HEK293 (cell line): Measurements from ENCODE around the gene UBALD2.

Experiments used
- CTCF ChIA-PET: fragments of 350-600 bp; formaldehyde crosslinking; extraction: SDS; loops from one replicate; lab custom pipeline; 2021; ENCODE audit warnings: antibody characterized with exemption; lab: Yijun Ruan, JAX
- POLR2A ChIA-PET: fragments of 300-600 bp; formaldehyde crosslinking; extraction: SDS; loops from one replicate; lab custom pipeline; 2020; ENCODE audit warnings: antibody characterized with exemption, inconsistent platforms; lab: Yijun Ruan, JAX
- H3K27ac ChIP-seq: fragments of 200-500 bp; sonication (Bioruptor generic); 2 replicates; pipeline ENCODE4 v1.5.1; 2014; ENCODE audit warnings: low read depth, low read length, control low read depth, inconsistent platforms; ENCODE audit errors: extremely low read depth
- H3K36me3 ChIP-seq, 2 experiments: fragments of 200-500 bp in 1 of 2; sonication (Bioruptor generic) in 1 of 2; 1 replicate in 1 of 2; 2 replicates in 1 of 2; pipeline ENCODE4 v1.5.1; 2014 to 2017; ENCODE audit warnings: inconsistent platforms in 2 of 2, low read length in 2 of 2; ENCODE audit not compliant: control insufficient read depth in 2 of 2, insufficient read depth in 1 of 2
- H3K4me1 ChIP-seq: fragments of 200-500 bp; sonication (Bioruptor generic); 2 replicates; pipeline ENCODE4 v1.5.1; 2014; ENCODE audit warnings: mild to moderate bottlenecking, low read length, inconsistent platforms; ENCODE audit not compliant: control insufficient read depth, insufficient read depth
- H3K4me3 ChIP-seq: 2 replicates; pipeline ENCODE4 v1.5.1; 2011; ENCODE audit warnings: low read depth, mild to moderate bottlenecking, control low read depth, low read length, moderate library complexity
- H3K9me3 ChIP-seq: fragments of 200-500 bp; sonication (Bioruptor generic); 2 replicates; pipeline ENCODE4 v1.5.1; 2014; ENCODE audit warnings: low read depth, low read length, inconsistent platforms; ENCODE audit not compliant: control insufficient read depth, insufficient read depth
- EGR2 ChIP-seq: fragments of 450-650 bp; formaldehyde crosslinking; IDR thresholded peaks from 2 replicates; pipeline ENCODE4 v1.5.1; 2016; ENCODE audit warnings: low read depth, missing biosample characterization, missing genetic modification characterization
- GLIS2 ChIP-seq: fragments of 450-650 bp; formaldehyde crosslinking; IDR thresholded peaks from 2 replicates; pipeline ENCODE4 v1.5.1; 2016; ENCODE audit warnings: missing biosample characterization, missing genetic modification characterization
- KLF8 ChIP-seq: fragments of 450-650 bp; formaldehyde crosslinking; IDR thresholded peaks from 2 replicates; pipeline ENCODE4 v1.5.1; 2016; ENCODE audit warnings: missing biosample characterization, missing genetic modification characterization
- MYNN ChIP-seq: fragments of 450-650 bp; formaldehyde crosslinking; IDR thresholded peaks from 2 replicates; pipeline ENCODE4 v1.5.1; 2016; ENCODE audit warnings: missing biosample characterization, missing genetic modification characterization, borderline replicate concordance
- OSR2 ChIP-seq: fragments of 450-650 bp; formaldehyde crosslinking; IDR thresholded peaks from 2 replicates; pipeline ENCODE4 v1.5.1; 2016; ENCODE audit warnings: missing biosample characterization, missing genetic modification characterization
- OVOL3 ChIP-seq: fragments of 450-650 bp; formaldehyde crosslinking; IDR thresholded peaks from 2 replicates; pipeline ENCODE4 v1.5.1; 2016; ENCODE audit warnings: missing biosample characterization, missing genetic modification characterization
- YY1 ChIP-seq: fragments of 450-650 bp; formaldehyde crosslinking; IDR thresholded peaks from 2 replicates; pipeline ENCODE4 v1.5.1; 2018; ENCODE audit warnings: missing biosample characterization, missing genetic modification characterization
- ZBTB44 ChIP-seq: fragments of 450-650 bp; IDR thresholded peaks from 2 replicates; pipeline ENCODE4 v1.5.1; 2018; ENCODE audit warnings: missing biosample characterization, mild to moderate bottlenecking, missing genetic modification characterization
- ZFP37 ChIP-seq: fragments of 450-650 bp; formaldehyde crosslinking; IDR thresholded peaks from 2 replicates; pipeline ENCODE4 v1.5.1; 2016; ENCODE audit warnings: missing biosample characterization, missing genetic modification characterization
- ZNF121 ChIP-seq: fragments of 450-650 bp; formaldehyde crosslinking; IDR thresholded peaks from 2 replicates; pipeline ENCODE4 v1.5.1; 2016; ENCODE audit warnings: missing biosample characterization, missing genetic modification characterization
- ZNF133 ChIP-seq: fragments of 450-650 bp; formaldehyde crosslinking; IDR thresholded peaks from 2 replicates; pipeline ENCODE4 v1.5.1; 2016; ENCODE audit warnings: missing biosample characterization, missing genetic modification characterization
- ZNF155 ChIP-seq: fragments of 450-650 bp; formaldehyde crosslinking; IDR thresholded peaks from 2 replicates; pipeline ENCODE4 v1.5.1; 2016; ENCODE audit warnings: missing biosample characterization, missing genetic modification characterization
- ZNF175 ChIP-seq: fragments of 450-650 bp; formaldehyde crosslinking; IDR thresholded peaks from 2 replicates; pipeline ENCODE4 v1.5.1; 2016; ENCODE audit warnings: missing biosample characterization, missing genetic modification characterization
- ZNF18 ChIP-seq: fragments of 450-650 bp; formaldehyde crosslinking; IDR thresholded peaks from 2 replicates; pipeline ENCODE4 v1.5.1; 2016; ENCODE audit warnings: missing biosample characterization, missing genetic modification characterization
- ZNF23 ChIP-seq: fragments of 450-650 bp; formaldehyde crosslinking; IDR thresholded peaks from 2 replicates; pipeline ENCODE4 v1.5.1; 2016; ENCODE audit warnings: missing biosample characterization, missing genetic modification characterization, borderline replicate concordance
- ZNF274 ChIP-seq, 2 experiments: fragments of 200-500 bp in 1 of 2; fragments of 450-650 bp in 1 of 2; sonication (Bioruptor generic) in 1 of 2; formaldehyde crosslinking in 1 of 2; IDR thresholded peaks; 2 replicates each; pipeline versions ENCODE4 v1.5.1 to v1.6.1; 2014 to 2016; ENCODE audit warnings: borderline replicate concordance in 1 of 2, inconsistent platforms in 1 of 2, low read length in 1 of 2, missing biosample characterization in 1 of 2, missing genetic modification characterization in 1 of 2
- ZNF280C ChIP-seq: fragments of 450-650 bp; formaldehyde crosslinking; IDR thresholded peaks from 2 replicates; pipeline ENCODE4 v1.5.1; 2016; ENCODE audit warnings: missing biosample characterization, missing genetic modification characterization
- ZNF394 ChIP-seq: fragments of 450-650 bp; formaldehyde crosslinking; IDR thresholded peaks from 2 replicates; pipeline ENCODE4 v1.5.1; 2016; ENCODE audit warnings: missing biosample characterization, missing genetic modification characterization, mild to moderate bottlenecking, moderate library complexity, borderline replicate concordance
- ZNF48 ChIP-seq: fragments of 450-650 bp; formaldehyde crosslinking; IDR thresholded peaks from 2 replicates; pipeline ENCODE4 v1.5.1; 2016; ENCODE audit warnings: missing biosample characterization, missing genetic modification characterization
- ZNF664 ChIP-seq: fragments of 450-650 bp; formaldehyde crosslinking; IDR thresholded peaks from 2 replicates; pipeline ENCODE4 v1.5.1; 2016; ENCODE audit warnings: missing biosample characterization, missing genetic modification characterization
- ZNF768 ChIP-seq: fragments of 450-650 bp; formaldehyde crosslinking; IDR thresholded peaks from 2 replicates; pipeline ENCODE4 v1.5.1; 2018; ENCODE audit warnings: missing biosample characterization, mild to moderate bottlenecking, missing genetic modification characterization

Gene UBALD2

GRCh38 chr17:76307966-76308338 lies 42.8 kb downstream of the UBALD2 start, which contains the start of gene QRICH2 (continued):
- no peak for TF ChIP-seq YY1
- no peak for TF ChIP-seq ZNF133
- no peak for TF ChIP-seq ZFP37 (tag by site-specific recombination)

GRCh38 chr17:76309461-76309860 lies 44.3 kb downstream of the UBALD2 start:
- ChIA-PET CTCF (interaction anchor here (0.6 to 16.6 kb wide), 4 partner anchors 9 to 198 kb away, joined by 3 to 244 read pairs (median 10); no protein-coding TSS in a partner anchor), POLR2A (no interaction called here)
- TF ChIP-seq ZNF274 (IDR thresholded peaks at IDR 0.05; ENCODE audit: low read length) = no peak
- no peak for TF ChIP-seq ZNF274 (tag by site-specific recombination; IDR thresholded peaks at IDR 0.05; ENCODE audit: borderline replicate concordance)
- no peak for TF ChIP-seq OVOL3 (tag by site-specific recombination)
- TF ChIP-seq ZNF175 (tag by site-specific recombination) = no peak
- no peak for TF ChIP-seq KLF8
- TF ChIP-seq ZNF23 (tag by site-specific recombination) = no peak
- no peak for TF ChIP-seq ZNF48 (tag by site-specific recombination)
- no peak for TF ChIP-seq EGR2
- TF ChIP-seq ZBTB44 = no peak
- no peak for TF ChIP-seq OSR2 (tag by site-specific recombination)
- no peaks in the 10 kb centered on the region for H3K4me1 ChIP-seq
- no peak overlapping the region for H3K4me3 ChIP-seq
- no peaks in the 10 kb centered on the region for H3K9me3 ChIP-seq
- no peak overlapping the region for H3K27ac ChIP-seq
- H3K36me3 ChIP-seq = peaks cover 35 to 56% of the 10 kb centered on the region in 2 experiments

- ChIA-PET CTCF (interaction anchor here (1.1 kb wide), 2 partner anchors 25 to 85 kb away, joined by 3 to 10 read pairs; no protein-coding TSS in a partner anchor), POLR2A (no interaction called here)
- peaks cover 48 to 66% of the 10 kb centered on the region in 2 experiments for H3K36me3 ChIP-seq
Observed at GRCh38 chr17:76312735-76313134, 47.6 kb downstream of the UBALD2 start.

GRCh38 chr17:76314392-76315227 lies 49.5 kb downstream of the UBALD2 start:
- Histone ChIP-seq H3K4me3 (no peak overlapping the region), H3K36me3 (peaks cover 52 to 67% of the 10 kb centered on the region in 2 experiments), H3K4me1 (no peaks in the 10 kb centered on the region), H3K9me3 (no peaks in the 10 kb centered on the region), H3K27ac (no peak overlapping the region)
- POLR2A ChIA-PET = no interaction called here
- CTCF ChIA-PET = interaction anchor here (0.8 to 1.9 kb wide), 3 partner anchors 11 to 158 kb away, joined by 3 to 5 read pairs (median 4); no protein-coding TSS in a partner anchor
- TF ChIP-seq GLIS2 (no peak), ZNF121 (peak; percentile 95), ZNF280C (tag by site-specific recombination) (no peak), ZNF155 (no peak)

More at GRCh38 chr17:76312735-76313134, 47.6 kb downstream of the UBALD2 start:
- no peak overlapping the region for H3K4me3 ChIP-seq
- TF ChIP-seq ZNF664 (tag by site-specific recombination) (no peak), ZNF394 (tag by site-specific recombination) (no peak), ZNF18 (no peak), ZNF768 (tag by site-specific recombination) (no peak), MYNN (tag by site-specific recombination) (no peak)
- H3K27ac ChIP-seq = no peak overlapping the region
- H3K9me3 ChIP-seq = no peaks in the 10 kb centered on the region
- H3K4me1 ChIP-seq = no peaks in the 10 kb centered on the region
